Uterus (tissue), 4 donors: ENCODE results near the gene EIPR1. TPM values are rescaled to one million over a fixed set of nuclear protein-coding genes. Genes with fewer than 3 reads are reported as not detected.

ENCODE experiments used
- DNase-seq, 2 donors: peaks; one replicate each; pipeline ENCODE4 v3.0.0-alpha.2; 2019 to 2020
- H3K27ac ChIP-seq, 2 donors: fragments of 200-600 bp; sonication (generic); 1 replicate in 1 of 2; 2 replicates in 1 of 2; pipeline ENCODE4 v1.5.1; 2016 to 2018
- H3K27me3 ChIP-seq, 2 donors: fragments of 200-600 bp; sonication (generic); one replicate each; pipeline ENCODE4 v1.5.1; 2018 to 2019; ENCODE audit warnings: control low read depth in 1 of 2
- H3K36me3 ChIP-seq, 2 donors: fragments of 200-600 bp; sonication (generic); one replicate each; pipeline ENCODE4 v1.5.1; 2019; ENCODE audit warnings: control low read depth in 1 of 2
- H3K4me1 ChIP-seq, 2 donors: fragments of 200-600 bp; sonication (generic); one replicate each; pipeline ENCODE4 v1.5.1; 2018 to 2019; ENCODE audit warnings: control low read depth in 1 of 2
- H3K4me3 ChIP-seq, 2 donors: fragments of 200-600 bp; sonication (generic); 1 replicate in 1 of 2; 2 replicates in 1 of 2; pipeline ENCODE4 v1.5.1; 2018 to 2019; ENCODE audit warnings: mild to moderate bottlenecking in 1 of 2
- H3K9me3 ChIP-seq, 2 donors: fragments of 200-600 bp; sonication (generic); one replicate each; pipeline ENCODE4 v1.5.1; 2019; ENCODE audit warnings: control low read depth in 1 of 2
- CTCF ChIP-seq, 4 experiments: fragments of 200-600 bp in 2 of 4; fragments of 450-650 bp in 2 of 4; sonication (generic) in 2 of 4; IDR thresholded peaks; one replicate each; pipeline ENCODE4 v1.5.1; 2016 to 2019; ENCODE audit warnings: antibody characterized with exemption in 4 of 4, mild to moderate bottlenecking in 2 of 4, moderate library complexity in 1 of 4
- POLR2A ChIP-seq, 2 donors: fragments of 450-650 bp; IDR thresholded peaks; one replicate each; pipeline ENCODE4 v1.6.1; 2016; ENCODE audit warnings: antibody characterized with exemption in 2 of 2, mild to moderate bottlenecking in 1 of 2, moderate library complexity in 1 of 2
- intact Hi-C: fragments of 100-400 bp; cut with DNase I; formaldehyde crosslinking; loops from one replicate; pipeline ENCODE4 v1.15.1; 2023; ENCODE audit warnings: low total_unique reads
- total RNA-seq, 4 donors: library from RNA; depleted of rRNA in 3 of 4; stranded (reverse); fragments of >200 nt in 3 of 4; gene quantifications; one replicate each; pipeline versions ENCODE4 v1.1.0 to v1.2.4, GENCODE V29; 2014 to 2023
- donor health status: DM: yes; HTN: yes; CAD: no.

EIPR1 gene
- total RNA-seq, 4 donors from 2014 or later, result 0.59 to 28.9 (median 20.4) TPM

GRCh38 chr2:3195641-3196476 is 181.8 kb downstream of the EIPR1 start:
- Histone ChIP-seq H3K36me3 (no peaks in the 10 kb centered on the region), H3K27me3 (no peaks in the 10 kb centered on the region), H3K4me1 (no peaks in the 10 kb centered on the region), H3K4me3 (no peak overlapping the region), H3K27ac (no peak overlapping the region), H3K9me3 (no peaks in the 10 kb centered on the region)
- TF ChIP-seq POLR2A (IDR thresholded peaks at IDR 0.05) (no peak), CTCF (IDR thresholded peaks at IDR 0.05) (no peak)
- no peak for DNase-seq
- intact Hi-C loops, result no loop called here

DNA sequence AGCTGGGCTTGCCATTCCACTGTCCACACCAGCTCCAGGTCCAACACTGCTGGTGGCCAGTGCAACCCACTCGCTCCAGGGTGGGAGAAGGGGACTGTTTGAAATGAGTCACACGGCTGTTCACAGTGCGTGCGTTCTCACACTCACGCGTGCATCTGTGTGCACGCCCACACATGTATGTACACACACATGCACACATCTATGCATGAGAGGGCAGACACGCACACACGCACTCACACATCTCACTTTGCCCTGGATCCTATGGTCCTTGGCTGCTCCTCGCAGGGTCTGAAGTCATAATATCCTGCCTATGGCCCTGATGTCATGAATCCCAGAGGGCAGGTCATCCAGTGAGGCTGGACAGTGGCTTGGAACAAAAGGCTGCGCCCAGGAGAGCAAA is 182.8 kb downstream of the EIPR1 start:
- H3K36me3 ChIP-seq, result no peaks in the 10 kb centered on the region
- intact Hi-C loops, result no loop called here
- H3K27me3 ChIP-seq, result no peaks in the 10 kb centered on the region
- H3K9me3 ChIP-seq, result no peaks in the 10 kb centered on the region
- no peak overlapping the region for H3K27ac ChIP-seq
- H3K4me3 ChIP-seq, result no peak overlapping the region
- no peak for DNase-seq
- H3K4me1 ChIP-seq, result no peaks in the 10 kb centered on the region
- TF ChIP-seq POLR2A (IDR thresholded peaks at IDR 0.05), result no peak

DNA sequence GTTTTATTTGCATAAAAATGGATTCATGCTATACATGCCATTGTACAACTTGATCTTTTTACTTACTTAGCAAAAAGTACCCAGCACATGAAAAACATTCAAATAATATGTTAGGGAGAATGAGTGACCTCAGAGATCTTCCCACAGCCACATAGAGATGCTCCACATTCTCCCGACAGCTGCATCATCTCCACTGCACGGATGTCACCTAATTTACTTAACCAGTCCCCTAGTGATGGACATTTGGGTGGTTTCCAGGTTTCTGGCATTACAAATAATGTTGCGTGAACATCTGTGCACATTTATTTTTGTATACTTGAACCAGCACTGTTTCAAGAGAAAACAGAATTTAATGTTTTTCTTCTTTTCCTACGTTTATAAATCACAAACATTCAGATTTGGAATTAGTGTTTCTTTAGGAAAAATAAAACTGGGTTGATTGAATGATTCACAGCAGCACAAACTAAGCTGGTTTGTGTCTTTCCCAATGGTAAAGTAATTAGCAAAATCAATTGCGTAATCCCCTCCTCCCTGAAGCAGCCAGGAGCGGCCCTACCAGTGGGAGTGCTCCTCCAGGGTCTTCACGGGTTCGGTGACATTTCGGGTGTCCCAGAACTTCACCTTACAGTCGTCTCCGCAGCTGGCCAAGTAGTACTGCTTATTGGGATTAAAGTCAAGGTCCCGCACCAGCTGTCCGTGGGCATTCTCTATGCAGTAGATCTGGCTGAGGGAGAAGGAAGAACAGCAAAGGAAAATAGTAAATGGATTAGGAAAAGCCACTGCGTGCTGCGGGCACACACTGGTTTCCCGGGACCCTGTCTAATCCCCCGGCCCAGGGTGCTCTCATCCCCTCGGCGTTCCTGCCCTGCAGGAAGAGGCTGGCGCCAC is 183.9 kb downstream of the EIPR1 start:
- H3K9me3 ChIP-seq, result no peaks in the 10 kb centered on the region
- no peaks in the 10 kb centered on the region for H3K27me3 ChIP-seq
- no peak overlapping the region for H3K27ac ChIP-seq
- TF ChIP-seq POLR2A (IDR thresholded peaks at IDR 0.05) (no peak), CTCF (IDR thresholded peaks at IDR 0.05) (no peak)
- no peak overlapping the region for H3K4me3 ChIP-seq
- intact Hi-C loops, result no loop called here
- no peak for DNase-seq
- no peaks in the 10 kb centered on the region for H3K36me3 ChIP-seq
- no peaks in the 10 kb centered on the region for H3K4me1 ChIP-seq

DNA sequence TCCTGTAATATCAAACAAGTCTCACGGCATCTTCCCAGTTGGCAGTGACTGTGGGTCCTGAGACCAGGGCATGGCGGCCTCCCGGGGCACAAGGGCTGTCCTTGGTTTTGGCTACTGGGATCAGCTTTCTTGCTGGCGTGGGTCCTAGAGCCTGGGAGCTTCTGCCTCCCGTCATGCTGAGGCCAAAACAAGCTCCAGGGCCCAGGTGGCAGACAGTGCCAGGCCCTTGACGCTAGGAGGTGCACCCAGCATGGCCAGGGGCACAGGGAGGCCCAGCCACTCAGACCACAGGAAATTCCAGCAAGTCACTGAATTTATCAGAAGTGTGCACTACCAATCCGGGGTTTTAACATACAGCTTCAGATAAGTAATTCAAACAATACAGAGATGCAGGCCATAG is 184.7 kb downstream of the EIPR1 start:
- no peak for DNase-seq
- no peak overlapping the region for H3K27ac ChIP-seq
- no peaks in the 10 kb centered on the region for H3K4me1 ChIP-seq
- H3K9me3 ChIP-seq, result no peaks in the 10 kb centered on the region
- H3K27me3 ChIP-seq, result no peaks in the 10 kb centered on the region
- intact Hi-C loops, result no loop called here
- no peaks in the 10 kb centered on the region for H3K36me3 ChIP-seq
- no peak for TF ChIP-seq CTCF (IDR thresholded peaks at IDR 0.05)
- TF ChIP-seq POLR2A (IDR thresholded peaks at IDR 0.05), result no peak
- no peak overlapping the region for H3K4me3 ChIP-seq

- Histone ChIP-seq H3K27ac (no peak overlapping the region), H3K36me3 (no peaks in the 10 kb centered on the region), H3K4me1 (no peaks in the 10 kb centered on the region), H3K27me3 (no peaks in the 10 kb centered on the region), H3K4me3 (no peak overlapping the region), H3K9me3 (no peaks in the 10 kb centered on the region)
- DNase-seq, result no peak
- TF ChIP-seq POLR2A (IDR thresholded peaks at IDR 0.05), result no peak
- no peak for TF ChIP-seq CTCF (IDR thresholded peaks at IDR 0.05)
- intact Hi-C loops, result no loop called here
These were observed 185.3 kb downstream of the EIPR1 start for GRCh38 chr2:3192281-3192818.
